ENCODE results near the gene BAZ1A. TPM values are rescaled to one million over a fixed set of nuclear protein-coding genes. Genes with fewer than 3 reads are reported as not detected.

Gene BAZ1A
- total RNA-seq, 1 experiment from 2014 or later, result 17.8 TPM

- Histone ChIP-seq H3K4me2 (ENCODE audit: insufficient read depth, insufficient read length, low read length) (no peak overlapping the region), H3K4ac (ENCODE audit: low read depth, low read length) (no peak overlapping the region), H4K8ac (replicated peaks; ENCODE audit: insufficient read length, low read depth, low read length) (no peak overlapping the region), H2BK120ac (ENCODE audit: low read depth, low read length, poor library complexity, severe bottlenecking) (no peak overlapping the region), H3K27ac (ENCODE audit: insufficient read length, low read depth, low read length) (no peak overlapping the region), H3K14ac (ENCODE audit: insufficient read depth, low read length) (no peak overlapping the region), H3K9ac (ENCODE audit: extremely low read depth, insufficient read length, low read length) (no peak overlapping the region), H2BK12ac (ENCODE audit: insufficient read length, low read depth, low read length) (no peak overlapping the region), H4K20me1 (ENCODE audit: control insufficient read depth, insufficient read depth, insufficient read length) (no peaks in the 10 kb centered on the region), H3K18ac (ENCODE audit: insufficient read length, low read depth, low read length) (no peak overlapping the region), H2BK15ac (ENCODE audit: low read depth, low read length) (no peak overlapping the region), H2BK5ac (ENCODE audit: insufficient read length, low read length) (no peak overlapping the region), H3K79me1 (ENCODE audit: insufficient read depth, low read depth, low read length, poor library complexity, severe bottlenecking) (no peaks in the 10 kb centered on the region), H2AK5ac (ENCODE audit: insufficient read length, low read length) (no peak overlapping the region), H3K27me3 (ENCODE audit: insufficient read depth, low read length) (no peaks in the 10 kb centered on the region), H2BK20ac (ENCODE audit: low read depth, low read length, poor library complexity, severe bottlenecking) (no peak overlapping the region), H4K91ac (ENCODE audit: insufficient read length, low read depth, low read length) (no peak overlapping the region), H3K9me3 (ENCODE audit: control insufficient read depth, low read depth, low read length) (no peaks in the 10 kb centered on the region), H3T11ph (ENCODE audit: low read length) (no peak overlapping the region), H2AFZ (ENCODE audit: low read length) (no peak overlapping the region), H3K56ac (ENCODE audit: insufficient read length, low read depth, low read length) (no peak overlapping the region), H3K4me1 (ENCODE audit: insufficient read depth, low read length) (no peaks in the 10 kb centered on the region), H3K23me2 (ENCODE audit: insufficient read length, low read depth, low read length, poor library complexity, severe bottlenecking) (no peaks in the 10 kb centered on the region), H3K79me2 (ENCODE audit: insufficient read depth, low read length) (no peaks in the 10 kb centered on the region), H4K5ac (ENCODE audit: insufficient read length, low read depth, low read length) (no peak overlapping the region), H3K23ac (ENCODE audit: insufficient read length, low read depth, low read length) (no peak overlapping the region)
- H3K36me3 Mint-ChIP-seq (ENCODE audit: insufficient read depth in 1 of 3, low read depth in 3 of 3), result peaks cover 0 to 25% (median 6%) of the 10 kb centered on the region in 3 experiments; a peak in 5 of 7 replicates
- H3K4me3 Mint-ChIP-seq, result no peak overlapping the region
- H3K27me3 Mint-ChIP-seq (ENCODE audit: low read depth), result no peaks in the 10 kb centered on the region
- DNase-seq, result no peak
- no peak for TF ChIP-seq CTCF (conservative IDR thresholded peaks at IDR 0.05)
- no peaks in the 10 kb centered on the region for H3K9me3 Mint-ChIP-seq
- 0 out of 7 replicates have a peak overlapping the region, but pooled peaks of 1 of the 3 experiments have one; percentile 65 for H3K27ac Mint-ChIP-seq
- H3K4me1 Mint-ChIP-seq, result no peaks in the 10 kb centered on the region
Measured at GRCh38 chr14:34853041-34853440, 22.1 kb downstream of the BAZ1A start.
